HG03095 (cell line): ENCODE data around the gene LBP.
"Not testable (repeated sequence)": the region's sequence is repeated elsewhere in the genome, so short reads cannot be mapped to it uniquely, and the experiment has no call there.

Experiments
- ATAC-seq: cut with Tn5 transposase; IDR thresholded peaks from one replicate; pipeline ENCODE4 v1.9.1; 2021; ENCODE audit warnings: moderate library complexity; ENCODE audit not compliant: unreplicated experiment

Gene LBP

DNA sequence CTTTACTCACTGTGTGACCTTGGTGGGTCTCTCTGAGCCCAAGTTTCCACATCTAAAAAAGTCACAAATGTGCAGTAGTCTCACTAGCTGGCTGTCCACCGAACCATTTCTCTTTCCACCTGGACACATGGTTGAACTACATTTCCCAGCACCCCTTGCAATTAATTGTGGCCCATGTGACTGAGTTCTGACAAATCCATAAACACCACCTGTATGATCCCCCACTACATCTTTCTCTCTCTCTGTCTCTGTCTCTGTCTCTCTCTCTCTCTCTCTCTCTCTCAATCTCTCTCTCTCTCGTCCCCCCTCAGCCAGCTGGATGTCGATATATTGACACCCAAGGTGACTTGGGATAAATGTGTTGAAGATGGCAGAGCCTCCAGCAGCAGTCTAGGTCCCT lies 46.1 kb downstream of the LBP start:
- ATAC-seq, result no peak

DNA sequence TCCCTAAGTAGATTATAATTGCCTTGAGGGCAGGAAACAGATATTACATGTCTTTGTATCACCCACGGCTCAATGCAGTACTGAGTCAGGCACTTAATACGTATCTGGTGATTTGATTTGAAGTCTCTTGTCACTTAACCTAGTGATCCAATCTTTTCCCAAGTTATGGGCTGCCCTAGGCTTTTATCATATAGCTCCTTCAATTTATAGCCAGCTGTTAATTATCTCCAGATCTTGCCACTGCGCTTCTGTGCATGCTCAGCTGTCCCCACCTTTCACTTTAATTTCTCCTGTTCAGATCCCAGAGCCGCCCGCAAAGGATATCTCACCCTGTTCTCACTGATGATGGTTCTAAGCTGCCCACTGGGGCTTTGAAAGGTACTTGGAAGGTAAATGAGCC lies 47.0 kb downstream of the LBP start:
- ATAC-seq, result no peak

DNA sequence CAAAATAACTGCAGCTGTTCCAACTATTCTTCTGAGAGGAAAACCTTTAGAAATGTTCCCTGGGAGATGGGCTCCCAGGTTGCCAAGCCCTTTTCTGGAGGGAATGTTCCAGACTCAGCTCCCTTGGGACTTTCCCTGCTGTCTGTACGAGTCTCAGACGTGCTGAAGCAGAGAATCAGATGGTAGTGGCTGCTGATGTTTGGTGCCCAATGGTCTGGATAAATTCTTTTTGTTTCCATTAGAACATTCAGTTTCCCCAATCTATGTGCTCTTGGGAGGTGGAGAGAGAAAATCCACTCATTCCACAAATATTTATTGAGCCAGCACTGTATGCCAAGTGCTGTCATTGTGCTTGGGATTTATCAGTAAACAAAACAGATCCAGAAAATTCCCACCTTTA lies 48.9 kb downstream of the LBP start:
- ATAC-seq, result no peak

DNA sequence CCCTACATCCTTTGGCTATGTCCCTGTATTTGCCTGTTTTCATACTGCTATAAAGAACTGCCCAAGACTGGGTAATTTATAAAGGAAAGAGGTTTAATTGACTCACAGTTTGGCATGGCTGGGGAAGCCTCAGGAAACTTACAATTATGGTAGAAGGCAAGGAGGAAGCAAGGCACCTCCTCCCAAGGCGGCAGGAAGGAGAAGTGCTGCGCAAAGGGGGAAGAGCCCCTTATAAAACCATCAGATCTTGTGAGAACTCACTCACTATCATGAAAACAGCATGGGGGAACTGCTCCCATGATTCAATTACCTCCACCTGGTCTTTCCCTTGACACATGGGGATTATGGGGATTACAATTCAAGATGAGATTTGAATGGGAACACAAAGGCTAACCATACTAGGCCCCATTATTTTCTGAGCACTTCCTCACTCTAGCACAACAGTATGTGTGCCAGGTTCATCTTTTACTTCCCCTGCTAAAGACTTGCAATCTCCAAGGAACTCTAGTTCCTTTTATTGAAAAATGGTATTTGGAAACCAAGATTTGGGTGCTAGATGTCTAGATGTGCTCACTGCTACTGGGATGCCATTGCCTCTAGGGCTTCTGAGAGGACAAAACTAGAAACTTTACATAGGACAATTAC lies 49.6 kb downstream of the LBP start:
- not testable (repeated sequence) for ATAC-seq

DNA sequence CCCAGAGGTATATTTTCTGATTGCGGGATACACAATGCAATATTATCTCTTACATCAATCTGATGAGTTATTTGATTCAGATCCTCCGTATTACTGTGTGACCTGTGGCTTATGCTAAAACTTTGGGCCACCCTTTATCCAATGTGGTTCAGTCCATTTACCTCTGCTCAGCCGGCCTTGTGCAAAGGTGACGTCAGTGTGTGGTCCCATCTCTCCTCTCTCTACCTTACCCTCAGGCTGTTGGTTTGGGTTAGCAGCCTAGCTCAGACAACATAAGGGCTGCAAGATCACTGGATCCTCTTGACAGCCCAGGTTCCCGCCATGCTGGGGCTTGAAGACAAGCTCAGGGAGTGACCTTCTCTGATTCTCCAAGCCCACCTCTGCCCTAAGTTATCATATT lies 55.8 kb downstream of the LBP start:
- ATAC-seq, result no peak

DNA sequence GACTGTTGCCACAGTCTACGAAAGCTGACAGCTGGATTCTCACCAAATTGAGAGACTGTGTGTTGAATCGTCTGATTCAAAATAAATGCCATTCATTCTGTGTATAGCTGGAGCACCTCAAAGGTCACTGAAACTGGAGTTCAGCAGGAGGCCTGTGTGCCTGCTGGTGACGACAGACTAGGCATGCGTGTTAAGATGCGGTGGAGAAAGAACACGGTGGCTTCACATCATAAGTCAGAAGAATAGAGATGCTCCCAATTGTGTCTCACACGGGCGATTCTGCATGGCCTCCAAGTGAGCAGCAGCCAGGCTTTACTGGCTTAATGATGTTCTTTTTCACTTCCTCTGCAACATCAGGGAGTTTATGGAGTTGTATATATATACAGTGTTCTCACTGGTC lies 56.5 kb downstream of the LBP start:
- ATAC-seq, result no peak

DNA sequence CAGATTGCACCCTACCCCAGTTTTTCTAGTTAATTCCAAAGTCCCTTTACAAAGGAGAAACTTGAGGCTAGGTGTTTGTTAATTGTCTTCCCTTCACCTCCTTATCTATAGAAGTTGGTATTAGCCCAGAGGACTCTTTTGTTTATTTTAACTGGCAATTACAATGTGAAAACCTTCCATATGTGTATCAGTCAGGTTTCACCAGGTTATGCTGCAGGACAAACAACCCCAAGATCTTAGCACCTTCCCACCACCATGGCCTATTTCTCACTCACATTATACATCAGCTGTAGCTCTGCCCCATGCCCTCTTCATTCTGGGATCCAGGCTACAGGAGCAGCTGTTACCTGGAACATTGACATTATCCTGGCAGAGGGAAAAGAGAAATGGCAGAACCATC lies 57.7 kb downstream of the LBP start:
- no peak for ATAC-seq

DNA sequence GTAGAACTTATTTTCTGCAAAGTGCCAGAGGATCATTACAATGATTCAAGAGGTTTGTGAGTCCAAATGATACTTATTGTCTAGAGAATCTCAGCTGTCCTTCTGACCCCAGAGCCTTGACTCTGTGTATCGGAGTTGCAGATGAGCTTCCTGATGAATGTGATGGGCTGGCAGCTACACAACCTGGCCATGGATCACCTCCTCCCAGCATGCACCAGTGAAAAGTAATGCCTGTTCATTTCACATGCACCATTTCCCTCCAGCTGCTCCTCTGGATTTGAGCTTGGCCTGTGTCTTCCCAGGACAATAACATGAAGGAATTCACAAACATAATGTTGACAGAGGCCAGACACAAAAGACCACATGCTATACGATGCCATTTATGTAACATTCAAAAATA lies 58.9 kb downstream of the LBP start:
- no peak for ATAC-seq

DNA sequence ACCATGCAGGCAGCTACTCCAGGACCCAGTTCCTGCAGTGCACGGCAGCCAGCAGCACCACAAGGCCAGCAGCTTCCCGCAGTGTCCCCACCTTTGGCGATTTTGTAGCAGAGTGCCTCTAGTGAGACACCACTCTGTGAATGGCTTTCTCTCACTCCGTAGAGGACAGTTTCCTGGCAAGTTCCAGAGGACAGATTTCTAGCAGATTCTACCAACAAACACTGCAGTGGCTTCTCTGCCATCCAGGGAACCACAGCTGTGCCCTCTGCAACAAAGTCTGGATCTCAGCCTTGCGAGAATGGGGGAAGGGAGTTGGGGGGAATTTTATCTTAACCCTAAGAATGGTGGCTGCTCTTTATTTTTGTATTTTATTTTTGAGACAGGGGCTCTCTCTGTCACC lies 60.2 kb downstream of the LBP start:
- no peak for ATAC-seq

DNA sequence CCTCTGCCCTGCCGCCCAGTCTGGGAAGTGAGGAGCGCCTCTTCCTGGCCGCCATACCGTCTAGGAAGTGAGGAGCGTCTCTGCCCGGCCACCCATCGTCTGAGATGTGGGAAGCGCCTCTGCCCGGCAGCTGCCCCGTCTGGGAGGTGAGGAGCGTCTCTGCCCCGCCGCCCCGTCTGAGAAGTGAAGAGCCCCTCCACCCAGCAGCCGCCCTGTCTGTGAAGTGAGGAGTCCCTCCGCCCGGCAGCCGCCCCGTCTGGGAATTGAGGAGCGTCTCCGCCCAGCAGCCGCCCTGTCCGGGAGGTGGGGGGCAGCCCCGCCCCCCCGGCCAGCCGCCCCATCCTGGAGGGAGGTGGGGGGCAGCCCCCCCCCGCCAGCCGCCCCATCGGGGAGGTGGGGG lies 61.0 kb downstream of the LBP start:
- ATAC-seq, result no peak

DNA sequence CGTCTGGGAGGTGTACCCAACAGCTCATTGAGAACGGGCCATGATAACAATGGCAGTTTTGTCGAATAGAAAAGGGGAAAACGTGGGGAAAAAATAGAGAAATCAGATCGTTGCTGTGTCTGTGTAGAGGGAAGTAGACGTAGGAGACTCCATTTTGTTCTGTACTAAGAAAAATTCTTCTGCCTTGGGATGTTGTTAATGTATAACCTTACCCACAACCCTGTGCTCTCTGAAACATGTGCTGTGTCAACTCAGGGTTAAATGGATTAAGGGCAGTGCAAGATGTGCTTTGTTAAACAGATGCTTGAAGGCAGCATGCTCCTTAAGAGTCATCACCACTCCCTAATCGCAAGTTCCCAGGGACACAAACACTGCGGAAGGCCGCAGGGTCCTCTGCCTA lies 61.5 kb downstream of the LBP start:
- ATAC-seq, result not testable (repeated sequence)

DNA sequence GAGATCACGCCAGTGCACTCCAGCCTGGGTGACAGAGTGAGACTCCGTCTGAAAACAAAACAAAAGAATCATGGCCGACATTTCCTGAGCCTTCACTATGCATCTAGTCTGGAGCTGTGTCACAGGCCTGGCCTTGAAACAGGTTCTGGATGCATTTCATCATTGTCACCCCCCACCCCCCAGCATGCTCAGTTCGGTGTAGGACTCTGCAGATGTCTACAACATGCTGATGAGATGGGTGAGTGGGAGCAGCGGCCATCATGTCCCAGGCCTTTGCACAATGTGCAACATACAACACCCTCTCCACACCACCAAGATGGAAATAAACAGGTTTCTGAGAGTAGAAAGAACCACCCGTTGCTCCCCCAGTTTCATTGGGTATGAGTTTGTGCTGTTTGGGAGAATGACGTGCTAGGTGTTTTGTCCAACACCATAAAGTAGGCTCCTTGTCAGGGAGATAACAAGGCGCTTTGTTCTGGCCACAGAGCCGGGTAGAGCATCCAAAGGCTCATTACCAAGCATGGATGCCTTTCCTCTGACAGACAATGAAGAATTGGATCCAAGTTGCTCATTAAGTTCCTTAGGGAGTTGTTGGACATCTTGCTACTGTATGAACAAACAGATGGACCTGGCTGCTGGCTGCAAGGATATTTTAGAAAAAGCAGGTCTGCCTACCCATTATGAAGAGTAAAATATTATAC lies 66.7 kb downstream of the LBP start:
- ATAC-seq, result no peak

DNA sequence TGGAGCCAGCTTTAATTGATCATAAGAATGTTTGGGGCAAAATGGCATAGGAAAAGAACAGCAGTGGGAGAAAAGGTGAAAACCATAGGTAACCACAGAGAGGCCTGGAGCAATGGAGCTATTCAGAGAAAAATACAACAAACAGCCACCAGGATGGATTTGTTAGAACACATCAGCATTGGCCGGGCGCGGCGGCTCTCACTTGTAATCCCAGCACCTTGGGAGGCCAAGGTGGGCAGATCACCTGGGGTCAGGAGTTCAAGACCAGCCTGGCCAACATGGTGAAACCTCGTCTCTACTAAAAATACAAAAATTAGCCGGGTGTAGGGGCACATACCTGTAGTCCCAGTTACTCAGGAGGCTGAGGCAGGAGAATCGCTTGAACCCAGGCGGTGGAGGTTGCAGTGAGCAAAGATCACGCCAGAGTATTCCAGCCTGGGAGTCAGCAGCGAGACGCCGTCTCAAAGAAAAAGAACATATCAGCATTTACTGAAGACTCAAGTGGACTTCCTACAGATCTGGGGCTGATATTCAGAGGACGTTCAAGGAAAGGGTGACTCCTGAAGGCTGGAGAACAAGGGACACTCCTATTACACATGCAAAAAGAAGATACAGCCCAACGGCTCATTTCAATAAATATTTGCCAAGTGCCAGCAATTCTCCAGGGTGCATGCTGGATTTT lies 68.6 kb downstream of the LBP start:
- no peak for ATAC-seq

DNA sequence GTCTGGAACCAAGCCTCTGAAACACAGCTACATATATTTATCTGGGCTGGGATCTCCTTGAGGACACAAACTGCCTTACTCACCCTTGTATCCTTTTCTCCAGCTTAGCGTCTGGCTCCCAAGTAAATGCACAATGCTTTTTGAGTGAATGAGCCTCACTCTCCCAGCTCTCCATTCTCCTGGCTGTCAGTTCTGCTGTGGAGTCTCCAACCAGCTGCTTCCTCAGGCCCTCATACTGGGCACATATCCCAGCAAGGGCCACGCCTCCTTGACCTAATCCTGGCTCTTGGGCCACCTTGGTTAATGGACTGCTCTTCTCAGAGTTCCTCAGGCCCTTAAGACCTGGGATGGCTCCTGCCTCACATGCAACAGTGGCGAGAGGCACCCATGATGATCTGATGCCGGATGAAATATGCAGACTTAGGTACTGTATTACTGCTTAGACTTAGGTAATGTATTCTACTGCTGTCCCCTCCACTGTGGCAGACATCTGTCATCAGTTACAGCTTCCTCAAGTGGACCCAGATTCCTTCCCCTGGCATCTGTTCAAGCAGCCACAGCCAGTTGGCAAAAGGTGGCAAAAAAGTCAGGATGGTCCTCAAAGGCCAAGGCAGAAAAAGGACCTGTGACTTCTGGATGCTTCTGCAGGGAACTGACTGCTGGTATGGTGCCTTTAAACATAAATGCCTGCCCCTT lies 72.4 kb downstream of the LBP start:
- ATAC-seq, result no peak

DNA sequence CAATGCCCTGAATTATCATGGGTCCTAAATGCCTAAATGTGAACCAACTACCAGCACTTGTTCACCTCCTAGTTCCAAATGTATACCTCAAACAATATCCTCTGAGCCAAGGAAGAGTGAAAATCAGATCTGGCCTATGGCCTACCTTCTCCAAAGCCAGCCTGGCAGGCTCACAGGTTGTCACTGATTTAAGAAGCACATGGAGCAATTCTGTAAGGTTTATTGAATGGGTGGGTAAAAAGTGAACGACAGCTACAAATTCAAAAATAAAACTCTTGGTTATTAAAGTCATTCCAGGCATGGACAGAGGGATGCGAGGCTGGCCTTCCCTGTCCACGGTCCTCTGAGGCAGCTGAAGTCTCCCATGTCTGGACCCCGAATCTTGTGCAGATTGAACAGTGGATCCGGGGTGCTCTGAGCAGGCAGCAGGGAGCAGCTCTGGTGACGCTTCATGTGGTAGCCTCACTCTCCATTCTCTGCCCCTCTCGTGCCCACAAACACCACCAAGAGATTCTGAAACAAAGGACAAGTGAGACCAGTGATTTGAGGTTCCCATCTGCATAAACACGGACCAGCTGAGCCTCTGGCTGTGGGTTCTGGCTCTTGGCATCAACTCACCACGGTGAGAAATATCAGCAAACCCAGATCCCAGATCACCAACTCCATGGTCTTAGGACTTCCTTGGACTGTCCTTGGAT lies 74.3 kb downstream of the LBP start:
- no peak for ATAC-seq

DNA sequence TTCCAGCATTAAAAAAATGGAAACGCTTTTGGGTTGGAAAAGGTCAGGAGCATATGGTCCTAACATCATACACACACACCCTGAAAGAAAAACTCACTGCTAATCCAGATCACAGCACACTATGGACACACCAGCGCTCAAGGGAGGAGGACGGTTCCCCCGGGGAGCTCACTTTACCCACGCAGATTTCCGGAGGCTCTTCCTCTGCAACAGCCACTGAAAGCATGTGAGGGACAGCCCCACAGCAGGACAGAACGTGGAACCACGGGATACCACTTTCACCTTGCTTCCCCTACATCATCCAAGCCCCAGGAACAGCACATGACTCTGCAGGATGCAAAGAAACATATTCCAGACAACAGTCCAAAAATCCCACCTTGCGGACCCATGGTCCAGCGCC lies 75.6 kb downstream of the LBP start:
- no peak for ATAC-seq

DNA sequence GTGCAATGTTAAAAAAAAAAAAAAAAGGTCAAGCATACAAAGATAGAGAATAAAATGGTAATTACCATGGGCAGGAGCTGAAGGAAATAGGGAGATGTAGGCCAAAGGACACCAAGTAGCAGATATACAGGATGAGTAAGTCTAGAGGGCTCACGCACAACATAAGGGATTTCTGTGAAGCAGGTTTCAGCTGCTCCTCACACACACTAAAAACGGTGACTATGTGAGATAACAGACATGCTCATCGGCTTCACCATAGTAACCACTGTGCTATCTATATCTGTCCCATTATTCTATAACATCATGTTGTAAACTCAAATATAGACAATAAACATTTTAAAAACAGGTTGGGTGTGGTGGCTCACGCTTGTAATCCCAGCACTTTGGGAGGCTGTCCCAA lies 77.3 kb downstream of the LBP start:
- no peak for ATAC-seq

DNA sequence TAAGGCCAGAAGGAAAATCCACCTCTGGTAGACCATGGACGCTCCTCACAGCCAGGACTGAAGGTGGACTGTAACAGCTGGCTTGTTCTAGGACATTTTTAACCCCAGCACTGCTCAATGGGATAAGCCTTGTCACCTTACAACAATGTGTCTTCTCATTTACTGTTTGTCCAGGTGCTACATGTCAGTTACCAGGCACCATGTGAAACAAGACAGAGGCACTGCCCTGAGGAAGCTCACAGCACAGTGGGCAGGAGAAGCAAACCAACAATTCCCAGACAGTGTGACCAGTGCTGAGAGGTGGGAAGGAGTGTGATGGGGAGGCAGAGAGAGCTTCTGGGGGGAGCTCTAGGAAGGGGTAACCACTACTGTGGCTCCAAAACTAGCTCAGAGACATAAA lies 78.1 kb downstream of the LBP start:
- ATAC-seq, result no peak

DNA sequence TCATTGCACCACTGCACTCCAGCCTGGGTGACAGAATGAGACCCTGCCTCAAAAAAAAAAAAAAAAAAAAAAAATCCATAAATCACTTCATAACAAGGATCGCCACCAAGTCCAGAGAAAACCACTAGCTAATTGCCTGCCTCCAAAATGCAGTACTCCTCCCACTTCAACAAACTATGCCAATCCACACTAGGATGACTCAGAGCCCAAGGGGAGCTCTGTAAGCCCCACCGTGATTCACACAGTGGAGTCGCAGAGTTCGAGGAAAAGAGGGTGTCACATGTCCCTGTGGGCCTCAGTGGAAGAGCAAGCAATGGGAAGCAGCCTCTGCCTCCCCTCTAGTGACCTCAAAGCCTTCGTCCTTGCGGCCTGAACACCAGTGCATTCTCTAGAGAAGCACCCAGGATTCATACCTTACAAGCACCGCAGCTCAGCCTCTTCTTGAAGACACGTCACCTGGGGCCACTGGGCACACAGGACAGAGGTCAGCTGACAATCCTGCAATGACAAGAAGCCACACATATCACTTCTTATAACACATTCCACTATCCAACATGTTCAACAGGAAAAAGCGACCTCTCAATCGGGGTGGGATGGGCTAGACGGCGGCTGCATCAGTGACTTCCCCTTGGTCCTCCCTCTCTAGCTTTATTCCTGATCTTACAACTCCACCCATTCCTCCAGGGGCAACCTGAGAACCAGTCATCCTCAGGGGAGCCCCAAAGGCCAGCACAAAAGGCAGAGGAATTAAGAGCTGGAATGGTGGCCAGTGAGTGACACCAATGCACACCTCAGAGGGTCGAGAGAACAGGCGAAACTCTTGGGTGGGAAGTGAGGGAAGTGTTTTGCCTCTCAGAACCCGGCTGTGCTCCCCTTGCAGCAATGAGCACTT lies 80.0 kb downstream of the LBP start:
- ATAC-seq, result no peak
